Heart right ventricle (tissue), 16 donors: Measurements from ENCODE around the gene OGFR. TPM values are rescaled to one million over a fixed set of nuclear protein-coding genes. Genes with fewer than 3 reads are reported as not detected.

Experiments
- ATAC-seq, 8 donors: fragments of 200-7000 bp; cut with Tn5 transposase; one replicate each; pipeline ENCODE4 v1.9.1; 2020; ENCODE audit warnings: mild to moderate bottlenecking in 8 of 8, moderate library complexity in 8 of 8, moderate number of reproducible peaks in 1 of 8
- DNase-seq, 2 donors: peaks; one replicate each; pipeline ENCODE4 v3.0.0-alpha.2; 2020
- H3K27ac ChIP-seq, 10 donors: fragments of 200-600 bp; sonication (generic) in 2 of 10; one replicate each; pipeline versions ENCODE4 v1.5.0 to v1.8.0; 2020 to 2022; ENCODE audit warnings: mild to moderate bottlenecking in 3 of 10
- H3K27me3 ChIP-seq, 7 donors: fragments of 200-600 bp; one replicate each; pipeline ENCODE4 v1.8.0; 2021 to 2022; ENCODE audit warnings: mild to moderate bottlenecking in 2 of 7
- H3K36me3 ChIP-seq, 9 donors: fragments of 200-600 bp; sonication (generic) in 1 of 9; one replicate each; pipeline versions ENCODE4 v1.5.0 to v1.8.0; 2020 to 2022; ENCODE audit warnings: mild to moderate bottlenecking in 2 of 9
- H3K4me1 ChIP-seq, 9 donors: fragments of 200-600 bp; sonication (generic) in 1 of 9; one replicate each; pipeline versions ENCODE4 v1.5.0 to v1.8.0; 2020 to 2022; ENCODE audit warnings: mild to moderate bottlenecking in 4 of 9
- H3K4me3 ChIP-seq, 10 donors: fragments of 200-600 bp; sonication (generic) in 2 of 10; one replicate each; pipeline versions ENCODE4 v1.5.0 to v1.8.0; 2020 to 2022; ENCODE audit warnings: mild to moderate bottlenecking in 7 of 10, moderate library complexity in 2 of 10
- H3K9me3 ChIP-seq, 11 donors: fragments of 200-600 bp in 10 of 11; sonication (generic) in 2 of 11; one replicate each; pipeline versions ENCODE4 v1.5.0 to v1.8.0; 2013 to 2022; ENCODE audit warnings: mild to moderate bottlenecking in 2 of 11, control low read depth in 1 of 11, moderate library complexity in 1 of 11
- WGBS, 2 donors: extraction: QIAGEN DNeasy Blood & Tissue Kit; methylation state at CpG; one replicate each; pipeline ENCODE4 v1.1.7; 2013; ENCODE audit warnings: inconsistent platforms in 1 of 2; 5-methylcytosine and 5-hydroxymethylcytosine counted together
- intact Hi-C, 10 donors: fragments of 100-400 bp; cut with DNase I; formaldehyde crosslinking; loops; one replicate each; pipeline versions ENCODE4 v1.11.1 to v1.14.2; 2022
- polyA plus RNA-seq, 2 donors: library from polyadenylated mRNA; stranded (reverse); fragments of 200-250 nt; gene quantifications; one replicate each; pipeline ENCODE4 v1.2.3, GENCODE V29; 2013
- total RNA-seq, 10 donors: library from RNA; stranded (reverse); fragmentation: NEBNext Ultra II Directional in 3 of 10; extraction: Animal tissue kit (Norgen Biotek cat#: 25700) in 3 of 10; gene quantifications; one replicate each; pipeline versions ENCODE4 v1.2.1 to v1.2.4, GENCODE V29; 2021 to 2023
- TF ChIP-seq, protein P1 (sequence below), 9 donors: fragments of 200-600 bp; sonication (generic) in 2 of 9; IDR thresholded peaks; one replicate each; pipeline versions ENCODE4 v1.5.0 to v1.8.0; 2021 to 2022; ENCODE audit warnings: antibody characterized with exemption in 9 of 9, mild to moderate bottlenecking in 5 of 9, moderate library complexity in 1 of 9
- donor health status: Arrhythmogenic right ventricular cardiomyopathy.
- donor health status: ischemic (EF 13 %, LVEDD 7.1; RV severe dilation, severe dysfunction).
- donor health status: healthy with polysubstance abuse.
- donor health status: DM: no; HTN: yes; CAD: no.
- donor health status: DM: no; HTN: no; CAD: no.
- donor health status: ischemic (EF 25% LVEDD 6.9; RV normal size, moderate dysfunction).
- donor health status: ischemic (EF 25% LVEDD 5.7; RV mildly dilated, moderate dysfunction).
- donor health status: healthy.
- donor health status: DM: yes; HTN: yes; CAD: no.
- donor health status: Ischemic cardiomyopathy.
- donor health status: ischemic (EF 35%, LVEDD 5.7; RV mildly dilated, moderate dysfunction).
- donor health status: nonischemic (EF 11% LVEDD 7.7; RV severe dilation, severe dysfunction).
- donor health status: DM: yes; HTN: yes; CAD: no.
- donor health status: PGD.
- donor health status: ischemic (EF 29% LVEDD 5.4; RV normal size, mild dysfunction).
- donor health status: nonischemic (EF 23%, LVEDD 6.1; RV moderate dilation, normal function).

The OGFR gene
- total and polyA plus RNA-seq, 12 donors: 13.0 to 37.5 (median 17.5) TPM

GRCh38 chr20:62788607-62789006 lies 16.0 kb upstream of the OGFR start:
- Histone ChIP-seq H3K36me3 (no peaks in the 10 kb centered on the region), H3K4me1 (peaks cover under 1 to 22% (median 11%) of the 10 kb centered on the region in 9 donors), H3K27ac (no peak overlapping the region), H3K9me3 (no peaks in the 10 kb centered on the region), H3K27me3 (no peaks in the 10 kb centered on the region), H3K4me3 (no peak overlapping the region)
- WGBS, 2 donors: 71 to 72% methylated on average over 15 of the region's 15 CpGs
- DNase-seq (no peak), ATAC-seq (no peak)
- TF ChIP-seq, protein P1, sequence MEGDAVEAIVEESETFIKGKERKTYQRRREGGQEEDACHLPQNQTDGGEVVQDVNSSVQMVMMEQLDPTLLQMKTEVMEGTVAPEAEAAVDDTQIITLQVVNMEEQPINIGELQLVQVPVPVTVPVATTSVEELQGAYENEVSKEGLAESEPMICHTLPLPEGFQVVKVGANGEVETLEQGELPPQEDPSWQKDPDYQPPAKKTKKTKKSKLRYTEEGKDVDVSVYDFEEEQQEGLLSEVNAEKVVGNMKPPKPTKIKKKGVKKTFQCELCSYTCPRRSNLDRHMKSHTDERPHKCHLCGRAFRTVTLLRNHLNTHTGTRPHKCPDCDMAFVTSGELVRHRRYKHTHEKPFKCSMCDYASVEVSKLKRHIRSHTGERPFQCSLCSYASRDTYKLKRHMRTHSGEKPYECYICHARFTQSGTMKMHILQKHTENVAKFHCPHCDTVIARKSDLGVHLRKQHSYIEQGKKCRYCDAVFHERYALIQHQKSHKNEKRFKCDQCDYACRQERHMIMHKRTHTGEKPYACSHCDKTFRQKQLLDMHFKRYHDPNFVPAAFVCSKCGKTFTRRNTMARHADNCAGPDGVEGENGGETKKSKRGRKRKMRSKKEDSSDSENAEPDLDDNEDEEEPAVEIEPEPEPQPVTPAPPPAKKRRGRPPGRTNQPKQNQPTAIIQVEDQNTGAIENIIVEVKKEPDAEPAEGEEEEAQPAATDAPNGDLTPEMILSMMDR (IDR thresholded peaks at IDR 0.05): no peak
- intact Hi-C loops: loop anchor here in 2 of 10 donors (2.0 to 5.0 kb wide), 3 partner anchors 116 to 286 kb away; no protein-coding TSS in a partner anchor

DNA sequence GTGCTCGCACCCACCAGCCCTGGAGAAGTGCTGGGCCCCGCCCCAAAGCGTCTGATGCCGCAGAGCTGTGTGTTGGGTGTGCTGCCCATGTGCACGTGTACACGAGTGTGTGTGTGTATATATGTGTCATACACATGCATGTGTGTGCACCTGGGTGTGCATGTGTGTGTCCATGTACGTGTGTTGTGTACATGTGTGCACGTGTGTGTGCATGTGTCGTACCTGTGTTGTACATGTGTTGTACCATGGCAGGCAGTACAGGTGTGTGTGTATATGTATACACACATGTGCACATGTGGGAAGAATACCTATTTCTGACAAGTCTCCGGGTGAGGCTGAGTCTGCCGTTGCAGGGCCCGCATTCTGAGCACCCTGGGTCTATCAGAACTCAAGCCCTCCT lies 14.6 kb upstream of the OGFR start:
- Histone ChIP-seq H3K36me3 (no peaks in the 10 kb centered on the region), H3K4me1 (peaks cover 0 to 27% (median 18%) of the 10 kb centered on the region in 9 donors), H3K4me3 (no peak overlapping the region), H3K27me3 (no peaks in the 10 kb centered on the region), H3K9me3 (no peaks in the 10 kb centered on the region), H3K27ac (no peak overlapping the region)
- TF ChIP-seq, protein P1 (IDR thresholded peaks at IDR 0.05): no peak
- DNase-seq: no peak
- ATAC-seq: no peak
- intact Hi-C loops: loop anchor here in 8 of 10 donors (2.0 to 10.0 kb wide), 7 partner anchors 121 to 385 kb away; partner anchors contain the start of gene CABLES2 (in 2 of the 8)
- 90 to 95% methylated on average over 12 of the region's 12 CpGs for WGBS, 2 donors

- Histone ChIP-seq H3K9me3 (no peaks in the 10 kb centered on the region), H3K27me3 (no peaks in the 10 kb centered on the region), H3K4me3 (no peak overlapping the region), H3K4me1 (peaks cover 0 to 37% (median 27%) of the 10 kb centered on the region in 9 donors), H3K36me3 (no peaks in the 10 kb centered on the region), H3K27ac (peak overlapping the region in 1 of 10 donors; percentile 4)
- DNase-seq (peak; percentile 73 to 84), ATAC-seq (peak in 6 of 8 donors; percentile 2 to 33 (median 20))
- WGBS, 2 donors: 29 to 31% methylated on average over 23 of the region's 23 CpGs
- intact Hi-C loops: loop anchor here in 9 of 10 donors (1.0 to 10.0 kb wide), 10 partner anchors 123 to 387 kb away; partner anchors contain the start of gene CABLES2 (in 2 of the 9)
- TF ChIP-seq, protein P1 (IDR thresholded peaks at IDR 0.05): peak; percentile 77 to 96 (median 91)
Measured at GRCh38 chr20:62791301-62792181, 13.1 kb upstream of the OGFR start.

GRCh38 chr20:62792182-62792939 lies 12.3 kb upstream of the OGFR start:
- no peak for DNase-seq
- 77 to 81% methylated on average over 9 of the region's 9 CpGs for WGBS, 2 donors
- Histone ChIP-seq H3K9me3 (no peaks in the 10 kb centered on the region), H3K4me3 (no peak overlapping the region), H3K27me3 (no peaks in the 10 kb centered on the region), H3K27ac (no peak overlapping the region), H3K4me1 (peaks cover 4 to 41% (median 31%) of the 10 kb centered on the region in 9 donors), H3K36me3 (peaks cover 0 to 3% (median 0%) of the 10 kb centered on the region in 9 donors)
- intact Hi-C loops: loop anchor here in 9 of 10 donors (2.0 to 10.0 kb wide), 6 partner anchors 125 to 388 kb away; partner anchors contain the start of gene CABLES2 (in 2 of the 9)
- TF ChIP-seq, protein P1 (IDR thresholded peaks at IDR 0.05): no peak
- no peak for ATAC-seq
